Activated CD4-positive, CD25-positive, alpha-beta regulatory T cell (primary cell): ENCODE data around the gene PSMD11.
"Not testable (repeated sequence)": the region's sequence is repeated elsewhere in the genome, so short reads cannot be mapped to it uniquely, and the experiment has no call there.

Experiments used
- DNase-seq, 4 experiments: peaks; one replicate each; lab custom pipeline; 2025; lab: John Stamatoyannopoulos, UW

Gene PSMD11

GRCh38 chr17:32514606-32515005, 70.3 kb downstream of the PSMD11 start:
- no peak for DNase-seq

DNA sequence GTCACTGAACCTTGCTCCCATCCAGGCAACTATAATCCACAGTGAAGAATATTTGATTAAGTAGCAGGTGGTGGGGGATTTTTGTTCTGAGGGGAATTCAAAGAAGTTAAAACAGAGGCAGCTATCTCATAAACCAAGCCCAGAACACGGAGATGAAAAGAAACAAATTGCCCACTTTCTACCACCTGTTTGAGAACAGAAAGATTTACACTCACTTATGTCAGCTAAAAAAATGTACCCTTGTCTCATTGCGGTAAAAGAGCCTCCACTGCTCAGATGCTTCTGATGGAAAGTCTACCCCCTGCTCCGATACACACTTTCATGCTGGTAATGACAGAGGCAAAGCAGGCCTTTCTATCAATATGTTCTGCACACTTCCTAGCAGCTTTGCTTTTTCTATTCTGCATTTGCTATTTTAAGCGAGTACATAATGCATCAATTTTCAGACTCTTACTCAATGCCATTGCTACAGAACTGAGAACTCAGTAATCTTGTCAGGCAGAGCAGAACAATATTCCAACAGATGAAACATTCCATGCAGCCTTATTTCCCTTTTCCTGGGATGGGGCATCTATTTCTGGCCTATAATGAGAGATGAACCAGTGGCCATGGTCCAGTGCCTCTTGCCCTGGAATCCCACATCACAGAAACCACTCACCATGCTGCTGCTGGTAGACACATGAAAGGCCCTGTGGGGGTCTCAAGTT, 71.5 kb downstream of the PSMD11 start:
- no peak for DNase-seq

DNA sequence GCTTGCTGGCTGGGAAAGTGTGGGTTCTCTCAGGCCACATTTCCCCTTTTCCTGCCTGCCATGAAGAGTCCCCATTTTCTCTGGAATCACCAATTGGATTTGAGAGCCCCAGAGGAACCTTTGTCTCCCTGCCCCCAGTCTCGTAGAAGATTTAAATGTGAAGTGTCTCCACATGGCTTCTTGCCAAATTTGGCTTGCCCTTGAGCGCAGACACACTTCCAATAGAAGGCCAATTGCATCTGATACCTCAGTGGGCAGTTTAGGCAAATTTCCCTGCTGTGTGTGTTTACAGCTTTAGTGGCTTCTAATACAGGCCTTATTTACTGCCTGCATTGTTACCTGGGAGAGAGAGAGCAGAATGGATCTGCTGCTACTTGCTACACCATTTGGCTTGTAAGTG, 72.1 kb downstream of the PSMD11 start:
- DNase-seq: no peak

- no peak for DNase-seq
Measured at GRCh38 chr17:32516940-32517701, 72.8 kb downstream of the PSMD11 start.

- no peak for DNase-seq
Measured at GRCh38 chr17:32517982-32518381, 73.7 kb downstream of the PSMD11 start.

DNA sequence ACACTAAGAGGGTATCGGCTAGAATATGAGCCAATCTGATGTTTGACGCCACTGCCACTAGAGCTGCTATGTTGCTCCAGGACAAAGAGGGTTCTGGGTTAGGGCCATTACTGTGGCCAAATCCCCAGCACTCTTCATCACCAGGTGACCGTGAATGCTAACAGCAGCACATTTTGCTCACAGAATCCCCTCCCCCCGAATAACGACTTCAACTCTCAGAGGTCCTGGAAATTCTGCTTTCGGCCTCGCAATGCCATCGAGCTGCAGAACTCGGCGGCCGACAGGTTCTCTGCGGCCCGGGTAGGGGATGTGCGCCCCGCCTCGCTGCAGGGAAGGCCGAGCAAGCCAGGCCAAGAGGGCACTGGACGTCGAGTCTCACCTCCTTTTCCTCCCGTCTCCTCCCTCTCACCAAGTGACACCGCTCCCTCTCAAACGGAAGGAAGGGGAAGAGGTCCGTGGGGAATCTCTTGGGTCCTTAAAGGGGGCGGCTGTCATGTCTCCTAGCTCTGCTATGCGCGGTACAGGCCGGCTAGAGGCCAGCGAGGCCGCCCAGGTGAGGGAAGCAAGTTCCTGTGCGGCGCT, 74.4 kb downstream of the PSMD11 start:
- DNase-seq: no peak

- peak in 2 of 4 experiments; percentile 12 to 55 for DNase-seq
Measured at GRCh38 chr17:32519228-32520103, 75.2 kb downstream of the PSMD11 start.

DNA sequence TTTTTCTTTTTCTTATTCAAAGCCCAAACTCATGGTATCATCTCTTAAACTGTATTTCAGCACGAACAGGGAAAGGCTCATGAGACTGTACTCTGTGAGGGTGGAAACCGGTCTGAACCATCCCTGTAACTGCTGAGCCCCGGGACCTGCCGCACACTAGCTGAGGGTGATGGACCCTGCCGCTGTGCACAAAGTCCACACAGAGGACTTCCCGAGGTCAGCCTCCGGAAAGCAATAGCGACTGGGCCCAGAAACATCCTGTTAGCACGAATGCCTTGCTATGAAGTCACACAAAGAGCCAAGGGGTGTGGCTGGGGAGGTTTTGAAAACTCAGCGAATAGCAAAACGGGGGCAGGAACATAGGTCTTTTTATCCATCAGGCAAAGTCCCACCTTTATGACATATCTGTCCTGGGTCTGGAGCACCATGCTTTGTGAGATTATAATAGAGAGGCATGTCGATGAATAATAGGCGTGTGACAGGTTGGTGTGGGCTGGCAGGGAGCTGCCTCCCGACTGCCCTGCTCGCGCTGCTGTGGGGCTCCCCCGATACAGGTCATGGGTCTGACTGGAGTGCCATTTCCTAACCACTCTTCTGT, 75.9 kb downstream of the PSMD11 start:
- DNase-seq: peak in 1 of 4 experiments; percentile 18

DNA sequence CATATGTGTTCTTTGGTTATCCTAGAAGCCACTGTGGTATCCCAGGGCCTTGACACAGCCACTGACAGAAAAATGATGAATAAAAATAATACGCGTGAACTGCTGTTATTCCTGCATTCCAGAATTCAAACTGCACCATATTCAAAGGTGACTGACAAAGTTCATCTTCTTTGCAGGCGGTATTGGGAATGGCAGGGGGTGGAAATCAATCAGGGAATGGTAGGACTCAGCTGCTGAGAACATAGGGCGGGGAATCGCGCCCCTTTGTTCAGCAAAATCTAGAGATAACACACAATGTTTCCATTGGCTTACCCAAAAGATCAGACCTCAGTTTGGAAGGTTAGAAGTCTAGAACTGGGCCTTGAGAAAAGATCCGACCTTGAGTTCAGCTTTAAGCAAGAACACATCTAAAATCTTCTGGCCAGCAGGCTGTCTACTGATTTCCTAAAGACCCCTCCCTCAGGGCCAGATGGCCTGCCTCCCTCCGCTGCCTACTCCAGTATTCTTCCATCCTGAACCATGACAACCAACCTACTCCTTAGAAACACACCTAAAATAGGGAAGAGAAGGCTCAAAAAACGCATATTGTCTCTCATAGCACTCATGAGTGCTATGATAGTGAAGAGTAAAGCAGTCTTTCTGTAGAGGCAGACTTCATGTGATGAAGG, 76.6 kb downstream of the PSMD11 start:
- DNase-seq: no peak

DNA sequence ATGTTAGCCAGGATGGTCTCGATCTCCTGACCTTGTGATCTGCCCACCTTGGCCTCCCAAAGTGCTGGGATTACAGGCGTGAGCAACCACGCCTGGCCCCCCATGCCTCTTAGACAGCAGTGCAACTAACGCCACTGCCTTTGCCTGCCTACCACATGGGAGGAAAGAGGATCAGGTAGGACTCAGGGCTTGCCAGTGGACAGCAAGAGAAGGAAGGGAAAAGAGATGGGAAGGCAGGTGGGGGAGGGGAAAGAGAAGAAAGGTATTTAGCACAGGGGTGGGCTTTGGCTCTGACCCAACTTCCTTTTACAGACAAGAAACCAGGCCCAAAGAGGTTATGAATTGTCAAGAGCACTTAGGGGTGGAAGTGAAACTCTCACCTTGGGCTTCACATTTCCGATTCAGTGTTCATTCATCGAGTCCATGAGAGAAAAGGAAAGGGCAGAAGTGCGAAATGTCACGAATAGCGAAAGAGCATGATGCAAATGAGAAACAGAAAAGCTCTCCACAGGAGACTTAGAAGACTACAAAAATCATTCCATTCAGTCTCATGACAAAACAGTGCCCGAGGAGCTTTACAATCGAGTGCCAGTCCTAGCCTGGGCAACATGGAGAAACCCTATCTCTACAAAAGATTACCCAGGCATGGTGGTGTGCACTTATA, 78.8 kb downstream of the PSMD11 start:
- no peak for DNase-seq

DNA sequence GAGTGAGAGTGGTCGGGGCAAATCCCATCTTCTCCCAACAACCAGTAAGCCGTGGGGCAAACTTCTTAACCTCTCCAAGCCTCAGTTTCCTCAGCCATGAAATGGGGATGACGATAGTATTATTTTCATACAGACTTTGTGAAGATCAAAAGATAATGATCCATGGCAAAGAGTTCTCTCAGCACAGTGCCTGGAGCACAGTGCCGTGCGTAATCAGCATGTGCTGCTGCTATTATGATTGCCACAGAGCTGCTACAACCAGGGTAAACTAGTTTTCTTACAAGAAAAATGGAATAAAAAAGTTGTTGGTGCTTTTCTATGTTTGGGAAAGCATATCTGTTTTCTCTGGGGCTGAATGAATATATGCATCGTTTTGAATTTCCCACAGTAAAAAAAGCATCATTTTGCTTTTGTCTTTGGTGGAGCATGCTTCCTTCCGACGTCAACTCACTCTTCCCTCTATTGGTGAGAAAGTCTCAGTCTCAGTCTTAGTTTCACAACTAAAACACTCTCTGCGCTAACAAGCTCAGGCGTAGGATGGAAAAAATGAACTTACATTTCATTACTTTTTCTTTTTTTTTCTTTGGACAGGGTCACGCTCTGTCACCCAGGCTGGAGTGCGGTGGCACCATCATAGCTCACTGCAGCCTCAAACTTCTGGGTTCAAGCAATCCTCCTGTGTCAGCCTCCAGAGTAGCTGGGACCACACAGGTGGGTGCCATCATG, 79.7 kb downstream of the PSMD11 start:
- no peak for DNase-seq

GRCh38 chr17:32524553-32524880, 80.2 kb downstream of the PSMD11 start:
- not testable (repeated sequence) for DNase-seq

DNA sequence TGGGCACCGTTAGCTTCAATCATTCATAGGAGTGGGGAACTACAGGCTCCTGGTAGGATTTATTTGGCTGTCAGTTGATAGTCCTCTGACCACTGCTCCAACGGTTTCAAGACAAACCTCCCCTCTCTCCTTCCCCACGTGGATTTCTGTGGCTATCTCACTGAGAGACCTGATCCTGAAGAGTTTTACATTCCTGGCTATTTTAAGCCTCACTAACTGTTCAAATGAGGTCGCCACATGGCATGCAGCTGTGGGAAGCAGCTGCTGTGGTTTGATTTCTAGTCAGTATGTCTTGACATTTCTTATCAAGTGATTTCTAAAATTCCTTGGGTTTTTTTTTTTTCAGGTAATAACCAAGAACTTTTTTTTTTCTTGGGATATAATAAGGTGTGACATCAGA, 80.8 kb downstream of the PSMD11 start:
- no peak for DNase-seq

DNA sequence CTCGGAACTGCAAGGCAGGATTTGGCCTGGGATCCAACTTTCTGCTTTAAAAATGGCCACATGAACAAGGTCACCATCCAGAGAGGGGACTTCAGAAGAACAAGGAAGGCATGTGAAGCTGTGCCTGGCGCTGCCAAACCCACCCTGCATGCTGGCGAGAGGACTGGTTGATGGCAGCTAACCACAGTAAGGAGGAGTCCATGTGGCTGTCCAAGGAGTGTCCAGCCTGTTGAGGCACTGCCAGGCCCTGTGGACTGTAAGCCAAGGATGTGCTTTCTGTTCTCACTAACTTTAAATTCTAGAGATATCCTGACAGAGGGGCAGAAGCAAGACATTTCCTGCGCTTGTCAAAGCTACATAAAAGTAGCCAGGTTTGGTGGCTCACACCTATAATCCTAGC, 82.8 kb downstream of the PSMD11 start:
- DNase-seq: no peak

DNA sequence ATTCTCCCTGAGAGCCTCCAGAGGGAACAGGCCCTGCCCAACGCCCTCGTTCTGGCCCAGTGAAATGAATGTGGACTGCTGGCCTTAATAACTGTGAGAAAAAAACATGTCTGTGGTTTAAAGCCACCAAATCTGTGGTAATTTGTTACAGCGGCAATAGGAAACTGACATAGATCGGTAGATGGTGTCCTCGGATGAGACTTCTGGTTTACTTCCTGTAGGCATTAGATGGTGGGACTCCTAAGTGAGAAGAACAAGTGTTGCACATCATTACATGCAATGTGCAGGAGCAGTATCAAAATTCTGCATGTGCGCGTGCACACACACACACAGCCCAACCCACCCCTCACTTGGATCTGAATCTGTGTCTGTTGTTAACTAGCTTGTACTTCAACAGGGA, 84.5 kb downstream of the PSMD11 start:
- no peak for DNase-seq

DNA sequence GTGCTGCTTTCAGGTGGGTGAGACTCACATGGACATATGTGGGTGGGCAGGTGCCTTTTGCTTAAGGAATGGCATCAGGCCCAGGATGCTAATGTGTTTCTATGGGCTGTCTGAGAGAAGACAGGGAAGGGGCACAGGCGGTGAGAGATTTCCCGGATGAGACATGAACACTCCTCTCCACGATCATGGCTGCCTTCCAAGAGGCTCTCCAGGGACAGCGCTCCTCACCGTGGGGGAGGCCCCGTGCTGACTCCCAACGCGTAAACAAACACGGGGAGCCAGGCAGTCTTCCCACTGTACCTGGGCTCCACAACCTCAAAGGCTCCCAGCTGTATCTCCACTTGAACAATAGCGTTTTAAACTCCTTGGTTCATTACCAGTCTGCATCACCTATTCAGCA, 85.3 kb downstream of the PSMD11 start:
- DNase-seq: no peak
